ENCODE measurements around the gene ZSCAN5B.
"Not testable (repeated sequence)": the region's sequence is repeated elsewhere in the genome, so short reads cannot be mapped to it uniquely, and the experiment has no call there.

DNA sequence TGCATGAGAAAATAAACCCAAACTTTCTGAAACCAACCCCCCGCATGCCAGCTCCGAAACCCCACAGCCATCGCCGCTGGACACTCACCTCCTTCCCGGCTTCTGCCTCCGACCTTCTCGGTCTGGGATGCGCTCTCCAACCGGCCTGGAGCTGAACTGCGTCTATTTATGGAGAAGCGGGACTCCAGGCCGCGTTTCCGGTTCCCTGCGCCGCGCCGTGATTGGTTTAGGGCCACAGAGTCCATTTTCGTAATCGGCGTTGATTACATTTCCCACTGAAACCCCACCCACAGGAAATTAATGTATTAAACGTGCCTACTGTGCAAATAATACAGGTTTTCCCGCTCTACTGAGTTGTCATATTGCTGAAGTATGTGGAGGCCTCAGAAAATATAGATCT is at the start of gene ZSCAN5B:
- TF ChIP-seq, protein P1, sequence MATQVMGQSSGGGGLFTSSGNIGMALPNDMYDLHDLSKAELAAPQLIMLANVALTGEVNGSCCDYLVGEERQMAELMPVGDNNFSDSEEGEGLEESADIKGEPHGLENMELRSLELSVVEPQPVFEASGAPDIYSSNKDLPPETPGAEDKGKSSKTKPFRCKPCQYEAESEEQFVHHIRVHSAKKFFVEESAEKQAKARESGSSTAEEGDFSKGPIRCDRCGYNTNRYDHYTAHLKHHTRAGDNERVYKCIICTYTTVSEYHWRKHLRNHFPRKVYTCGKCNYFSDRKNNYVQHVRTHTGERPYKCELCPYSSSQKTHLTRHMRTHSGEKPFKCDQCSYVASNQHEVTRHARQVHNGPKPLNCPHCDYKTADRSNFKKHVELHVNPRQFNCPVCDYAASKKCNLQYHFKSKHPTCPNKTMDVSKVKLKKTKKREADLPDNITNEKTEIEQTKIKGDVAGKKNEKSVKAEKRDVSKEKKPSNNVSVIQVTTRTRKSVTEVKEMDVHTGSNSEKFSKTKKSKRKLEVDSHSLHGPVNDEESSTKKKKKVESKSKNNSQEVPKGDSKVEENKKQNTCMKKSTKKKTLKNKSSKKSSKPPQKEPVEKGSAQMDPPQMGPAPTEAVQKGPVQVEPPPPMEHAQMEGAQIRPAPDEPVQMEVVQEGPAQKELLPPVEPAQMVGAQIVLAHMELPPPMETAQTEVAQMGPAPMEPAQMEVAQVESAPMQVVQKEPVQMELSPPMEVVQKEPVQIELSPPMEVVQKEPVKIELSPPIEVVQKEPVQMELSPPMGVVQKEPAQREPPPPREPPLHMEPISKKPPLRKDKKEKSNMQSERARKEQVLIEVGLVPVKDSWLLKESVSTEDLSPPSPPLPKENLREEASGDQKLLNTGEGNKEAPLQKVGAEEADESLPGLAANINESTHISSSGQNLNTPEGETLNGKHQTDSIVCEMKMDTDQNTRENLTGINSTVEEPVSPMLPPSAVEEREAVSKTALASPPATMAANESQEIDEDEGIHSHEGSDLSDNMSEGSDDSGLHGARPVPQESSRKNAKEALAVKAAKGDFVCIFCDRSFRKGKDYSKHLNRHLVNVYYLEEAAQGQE (IDR thresholded peaks at IDR 0.05; ENCODE audit: borderline replicate concordance), result not testable (repeated sequence)
- TF ChIP-seq POLR2AphosphoS5 (IDR thresholded peaks at IDR 0.05), result not testable (repeated sequence)
- TF ChIP-seq, protein P2, sequence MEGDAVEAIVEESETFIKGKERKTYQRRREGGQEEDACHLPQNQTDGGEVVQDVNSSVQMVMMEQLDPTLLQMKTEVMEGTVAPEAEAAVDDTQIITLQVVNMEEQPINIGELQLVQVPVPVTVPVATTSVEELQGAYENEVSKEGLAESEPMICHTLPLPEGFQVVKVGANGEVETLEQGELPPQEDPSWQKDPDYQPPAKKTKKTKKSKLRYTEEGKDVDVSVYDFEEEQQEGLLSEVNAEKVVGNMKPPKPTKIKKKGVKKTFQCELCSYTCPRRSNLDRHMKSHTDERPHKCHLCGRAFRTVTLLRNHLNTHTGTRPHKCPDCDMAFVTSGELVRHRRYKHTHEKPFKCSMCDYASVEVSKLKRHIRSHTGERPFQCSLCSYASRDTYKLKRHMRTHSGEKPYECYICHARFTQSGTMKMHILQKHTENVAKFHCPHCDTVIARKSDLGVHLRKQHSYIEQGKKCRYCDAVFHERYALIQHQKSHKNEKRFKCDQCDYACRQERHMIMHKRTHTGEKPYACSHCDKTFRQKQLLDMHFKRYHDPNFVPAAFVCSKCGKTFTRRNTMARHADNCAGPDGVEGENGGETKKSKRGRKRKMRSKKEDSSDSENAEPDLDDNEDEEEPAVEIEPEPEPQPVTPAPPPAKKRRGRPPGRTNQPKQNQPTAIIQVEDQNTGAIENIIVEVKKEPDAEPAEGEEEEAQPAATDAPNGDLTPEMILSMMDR (IDR thresholded peaks at IDR 0.05; ENCODE audit: poor library complexity, severe bottlenecking), result not testable (repeated sequence)
